NOMO-1 treated with DMSO at 0.1 percent for 48 hours (cell line): ENCODE results near the gene PTPRT.

Source experiments
- DNase-seq: peaks from one replicate; lab custom pipeline; 2025; ENCODE audit not compliant: unreplicated experiment; lab: John Stamatoyannopoulos, UW

PTPRT gene

DNA sequence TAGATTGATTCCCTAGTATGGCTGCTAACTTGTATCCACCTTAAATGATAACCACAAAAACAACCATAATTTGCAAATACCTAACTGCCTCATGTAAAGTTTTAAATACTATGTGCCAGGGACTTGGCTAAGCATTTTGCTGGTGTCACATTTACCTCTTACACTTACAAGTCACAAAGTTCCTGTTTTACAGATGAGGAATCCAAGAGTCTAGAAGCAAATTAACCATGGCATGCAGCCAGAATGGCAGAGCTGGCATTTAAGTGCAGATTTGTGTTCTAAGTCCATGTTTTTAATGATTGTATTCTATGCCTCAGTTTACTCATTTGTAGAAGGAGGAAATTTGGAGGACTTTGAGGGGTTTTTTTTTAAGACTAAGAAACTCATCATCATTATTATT lies 696.7 kb downstream of the PTPRT start:
- peak; percentile 15 for DNase-seq

DNA sequence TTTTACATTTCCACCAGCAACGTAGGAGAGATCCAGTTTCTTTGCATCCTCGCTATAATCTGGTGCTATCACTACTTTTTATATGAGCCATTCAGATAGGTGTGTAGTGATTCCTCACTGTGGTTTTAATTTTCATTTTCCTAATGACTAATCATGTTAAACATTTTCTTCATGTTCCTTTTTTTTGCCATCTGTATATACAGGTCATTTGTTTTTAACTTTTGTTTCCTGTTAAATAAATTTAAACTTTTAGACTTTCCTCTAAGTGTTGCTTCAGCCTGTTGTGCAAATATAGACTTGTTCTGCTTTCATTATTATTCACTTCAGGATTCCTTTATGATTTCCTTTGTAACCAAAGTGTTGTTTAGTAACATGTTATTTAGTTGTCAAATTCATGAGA lies 697.4 kb downstream of the PTPRT start:
- DNase-seq, result peak; percentile 57

GRCh38 chr20:42485556-42485955 lies 704.1 kb downstream of the PTPRT start:
- no peak for DNase-seq

DNA sequence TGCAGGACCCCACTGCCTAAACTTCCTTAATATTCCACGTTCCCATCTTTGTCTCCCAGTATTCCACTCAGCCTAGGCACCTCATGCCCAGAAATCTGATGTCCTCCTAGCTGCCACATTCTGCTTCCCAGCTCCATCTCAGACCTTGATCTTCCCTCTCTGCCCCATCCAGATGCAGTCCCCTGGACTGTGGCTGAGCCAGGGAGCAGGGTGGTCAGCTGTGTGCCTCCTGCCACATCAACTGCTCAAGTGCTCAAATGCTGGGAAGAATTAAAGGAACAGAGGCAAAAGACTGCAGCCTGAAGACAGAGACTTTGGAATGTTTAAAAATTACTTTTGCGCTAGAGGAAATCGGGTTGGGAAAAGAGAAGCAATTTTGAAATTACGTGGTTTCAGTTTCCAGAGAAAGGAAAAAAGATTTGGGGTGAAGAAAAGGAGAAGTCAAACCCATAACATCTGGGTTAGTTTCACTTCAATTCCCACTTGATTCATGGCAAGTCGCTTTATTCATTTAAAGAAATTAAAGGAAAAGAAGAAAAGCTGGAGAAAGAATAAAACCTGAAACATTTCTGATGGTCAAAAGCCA lies 704.8 kb downstream of the PTPRT start:
- peak; percentile 41 for DNase-seq

DNA sequence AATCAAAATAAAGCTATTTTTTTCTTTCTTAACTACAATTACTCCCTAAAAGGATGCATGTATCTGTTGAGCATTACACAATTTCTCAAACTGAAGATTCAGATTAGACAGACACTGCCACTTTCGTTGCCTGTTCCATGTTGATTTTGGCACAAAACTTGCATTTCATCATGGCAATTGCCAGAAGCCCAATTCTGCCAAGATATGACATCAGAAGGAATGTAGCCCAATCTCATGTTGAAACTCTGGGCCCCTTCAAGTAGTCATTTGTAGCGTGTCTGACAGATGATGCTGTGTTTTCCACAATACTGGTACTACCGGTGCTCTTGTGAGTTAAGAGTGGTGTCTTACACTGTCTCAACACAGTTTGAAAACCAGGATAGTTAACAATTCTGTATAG lies 705.4 kb downstream of the PTPRT start:
- DNase-seq, result no peak

DNA sequence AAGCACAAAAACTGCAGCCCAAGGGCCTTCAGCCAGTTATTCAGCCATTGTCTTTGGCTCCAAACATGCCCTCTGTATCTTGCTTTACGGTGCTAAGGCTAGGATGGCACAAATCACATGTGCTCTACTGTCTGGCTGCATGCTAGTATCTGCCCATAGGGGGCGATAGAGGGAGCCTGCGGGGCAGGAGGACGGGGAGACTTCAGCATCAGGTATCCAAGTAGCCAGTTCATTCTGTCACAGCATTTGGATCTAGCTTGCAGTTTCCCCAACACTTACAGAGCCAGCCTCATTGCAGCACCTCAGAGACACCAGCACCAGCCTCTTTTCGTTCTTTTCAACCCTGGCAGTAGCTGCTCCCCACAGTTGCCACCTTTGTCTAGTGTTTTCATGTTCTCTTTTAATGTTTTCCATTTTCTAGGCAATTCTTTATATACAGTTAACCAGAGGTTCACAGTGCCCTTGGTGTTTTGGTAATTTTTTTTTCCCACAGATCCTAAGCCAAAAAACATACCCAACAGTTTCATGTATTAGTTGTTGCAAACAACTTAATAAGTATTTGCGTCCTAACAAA lies 705.9 kb downstream of the PTPRT start:
- no peak for DNase-seq

DNA sequence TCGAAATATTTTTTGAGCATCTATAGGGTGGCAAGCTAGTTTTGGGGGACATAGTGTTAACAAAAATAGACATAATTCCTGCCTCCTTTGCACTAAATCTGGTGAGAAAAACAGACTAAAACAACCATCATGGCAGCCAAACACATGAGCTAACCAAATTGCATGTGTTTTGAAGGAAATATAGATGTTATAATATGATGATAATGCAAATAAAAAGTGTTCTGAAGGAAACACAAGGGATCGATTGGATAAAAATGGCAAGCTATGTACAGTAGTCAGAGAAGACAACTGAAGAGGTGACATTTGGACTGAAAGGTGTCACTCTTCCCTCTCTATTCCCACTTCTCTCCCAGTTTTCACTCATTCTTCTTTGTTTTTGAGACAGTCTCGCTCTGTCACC lies 706.9 kb downstream of the PTPRT start:
- no peak for DNase-seq

DNA sequence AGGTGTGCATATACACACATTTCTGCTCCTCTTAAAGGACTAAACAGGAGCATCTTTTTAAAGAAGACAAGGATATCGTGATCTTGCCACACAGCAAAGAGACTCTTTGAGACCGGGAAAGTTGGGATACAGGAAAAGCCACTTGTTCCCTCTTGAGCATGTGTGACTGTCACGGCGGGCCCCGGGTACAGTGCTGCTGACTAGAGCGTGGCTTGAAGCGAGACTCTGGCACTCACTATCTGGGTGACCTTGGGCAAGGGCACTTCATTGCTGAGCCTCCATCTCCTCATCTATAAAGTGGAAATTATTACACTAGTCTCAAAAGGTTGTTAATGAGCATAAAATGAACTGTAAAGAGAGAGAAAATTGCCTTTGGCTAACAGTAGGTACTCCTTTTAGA lies 713.9 kb downstream of the PTPRT start:
- no peak for DNase-seq

DNA sequence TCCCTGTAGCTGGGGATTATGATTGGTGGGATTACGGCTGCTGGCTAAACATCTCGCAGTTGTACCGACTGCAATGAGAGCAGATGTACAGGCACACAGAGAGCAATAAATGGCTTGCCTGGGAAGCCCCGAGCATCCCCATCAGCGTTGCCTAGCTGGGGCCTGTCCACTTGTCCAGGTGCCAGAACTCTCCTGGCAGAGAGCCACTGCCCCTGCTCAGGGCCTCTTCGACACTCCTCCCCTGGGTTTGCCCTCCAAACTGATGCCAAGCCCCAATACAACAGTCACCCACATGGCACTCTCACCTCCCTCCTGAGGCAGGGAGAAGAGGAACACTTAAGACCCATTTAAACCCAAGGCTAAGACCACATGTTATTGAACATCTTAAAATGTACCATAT lies 715.1 kb downstream of the PTPRT start:
- no peak for DNase-seq

GRCh38 chr20:42472198-42472597 lies 717.5 kb downstream of the PTPRT start:
- DNase-seq, result no peak

GRCh38 chr20:42461965-42462593 lies 727.6 kb downstream of the PTPRT start:
- no peak for DNase-seq

GRCh38 chr20:42461291-42461690 lies 728.4 kb downstream of the PTPRT start:
- no peak for DNase-seq

- no peak for DNase-seq
These were observed 742.4 kb downstream of the PTPRT start for GRCh38 chr20:42447270-42447669.

- no peak for DNase-seq
These were observed 744.9 kb downstream of the PTPRT start for GRCh38 chr20:42444799-42445198.

GRCh38 chr20:42443200-42443599 lies 746.5 kb downstream of the PTPRT start:
- no peak for DNase-seq

GRCh38 chr20:42442716-42443115 lies 747.0 kb downstream of the PTPRT start:
- no peak for DNase-seq

- DNase-seq, result no peak
These were observed 747.8 kb downstream of the PTPRT start for GRCh38 chr20:42441864-42442331.

GRCh38 chr20:42441196-42441863 lies 748.4 kb downstream of the PTPRT start:
- DNase-seq, result no peak

- peak; percentile 39 for DNase-seq
These were observed 754.5 kb downstream of the PTPRT start for GRCh38 chr20:42435230-42435629.

DNA sequence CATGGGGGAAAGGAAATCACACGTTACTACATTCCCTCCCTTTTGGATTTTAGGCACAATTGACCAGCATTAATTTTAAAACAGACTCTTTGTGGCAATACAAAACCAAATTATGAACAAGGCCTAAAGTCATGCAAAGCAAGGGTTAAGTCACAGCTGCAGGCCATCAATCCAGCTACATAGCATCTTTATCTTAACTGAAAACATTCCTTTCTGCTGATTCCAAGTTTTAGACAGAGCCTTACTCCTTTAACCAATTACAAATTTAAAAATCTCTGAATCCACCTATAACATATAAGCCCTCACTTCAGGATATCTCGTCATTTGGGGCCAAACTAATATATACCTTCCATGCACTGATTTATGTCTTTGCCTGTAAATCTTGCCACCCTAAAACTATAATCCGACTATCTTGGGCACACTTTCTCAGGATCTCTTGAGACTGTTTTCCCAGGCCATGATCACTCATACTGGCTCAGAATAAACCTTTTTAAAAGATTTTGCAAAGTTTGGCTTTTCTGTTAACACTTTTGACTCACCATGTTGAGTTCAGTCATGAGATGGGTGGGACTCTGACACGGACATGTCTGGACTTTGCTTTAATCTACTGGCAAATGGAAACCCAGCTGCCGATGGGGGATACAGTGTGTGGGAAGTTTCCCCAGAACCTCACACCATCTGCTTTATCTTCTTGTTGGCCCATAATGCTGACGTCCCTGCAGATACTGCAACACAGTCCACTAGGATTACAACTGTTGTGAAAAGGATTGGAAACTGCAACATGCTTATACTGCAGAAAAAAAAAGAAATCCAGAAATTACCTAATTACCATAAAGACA lies 757.0 kb downstream of the PTPRT start:
- no peak for DNase-seq

GRCh38 chr20:42430598-42430997 lies 759.1 kb downstream of the PTPRT start:
- DNase-seq, result no peak
